GM19438 (cell line): ENCODE results near the gene SMCO2.

Experiments
- ATAC-seq: cut with Tn5 transposase; IDR thresholded peaks from one replicate; pipeline ENCODE4 v1.9.1; 2021; ENCODE audit warnings: low read depth; ENCODE audit not compliant: unreplicated experiment

Gene SMCO2

DNA sequence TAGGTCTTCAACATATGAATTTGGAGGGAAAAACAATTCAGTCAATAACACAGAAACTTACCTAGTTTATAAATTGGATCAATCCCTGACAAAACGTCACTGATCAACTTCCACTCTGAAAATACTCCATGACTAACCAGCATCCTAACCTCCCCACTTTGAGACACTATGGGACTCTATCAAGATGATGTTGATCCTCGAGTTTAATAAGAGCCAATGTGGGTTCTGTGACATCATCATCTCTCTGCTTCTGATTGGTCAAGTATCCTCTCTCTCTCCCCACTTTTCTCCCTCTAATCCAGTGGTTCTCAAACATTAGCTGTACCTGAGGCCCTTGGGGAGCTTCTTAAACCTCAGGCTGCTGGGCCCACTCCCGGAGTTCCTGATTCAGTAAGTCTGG is at the start of gene SMCO2:
Gene SMCO2, plus strand, starts transcription at position 301 of the 400 bp plus-strand sequence. CDS start 23,896 bp downstream, outside the sequence.
- ATAC-seq = no peak

DNA sequence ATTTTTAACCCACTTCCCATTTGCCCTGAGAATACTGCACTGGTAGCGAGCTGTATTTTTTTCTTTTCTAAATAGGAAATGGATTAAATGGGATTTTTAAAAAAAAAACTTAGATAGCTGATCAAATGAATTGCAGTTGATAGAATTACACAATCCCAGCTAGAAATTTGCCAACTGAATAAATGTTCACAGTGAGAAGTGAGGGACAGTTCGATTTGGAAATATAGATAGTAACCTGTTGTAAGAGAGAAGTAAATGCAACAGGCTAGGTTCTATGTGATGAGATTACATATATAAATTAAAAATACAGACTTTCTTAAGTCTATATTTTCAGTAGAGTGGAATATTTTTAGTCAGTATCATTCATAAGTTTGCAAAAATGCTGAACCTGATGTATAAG is 48.1 kb upstream of the SMCO2 start:
- ATAC-seq = no peak

DNA sequence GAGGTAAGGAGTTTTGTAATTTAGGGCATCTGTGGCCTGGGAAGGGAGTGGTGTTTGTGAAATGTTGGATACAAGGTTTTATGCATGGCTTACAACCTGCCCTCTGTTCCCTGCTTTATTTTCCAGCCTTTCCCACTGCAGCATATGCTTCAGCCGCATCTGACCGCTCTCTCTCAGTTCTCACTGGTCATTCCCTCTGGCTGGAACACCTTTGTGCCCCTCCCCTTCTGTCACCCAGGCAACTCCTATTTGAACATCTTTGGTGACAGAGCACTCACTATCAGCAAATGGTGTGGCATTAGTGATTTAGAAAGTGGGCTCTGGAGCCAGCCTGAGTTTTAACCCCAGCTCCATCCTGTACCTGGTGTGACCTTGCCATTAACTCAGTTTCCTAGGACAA is 47.5 kb upstream of the SMCO2 start:
- no peak for ATAC-seq

DNA sequence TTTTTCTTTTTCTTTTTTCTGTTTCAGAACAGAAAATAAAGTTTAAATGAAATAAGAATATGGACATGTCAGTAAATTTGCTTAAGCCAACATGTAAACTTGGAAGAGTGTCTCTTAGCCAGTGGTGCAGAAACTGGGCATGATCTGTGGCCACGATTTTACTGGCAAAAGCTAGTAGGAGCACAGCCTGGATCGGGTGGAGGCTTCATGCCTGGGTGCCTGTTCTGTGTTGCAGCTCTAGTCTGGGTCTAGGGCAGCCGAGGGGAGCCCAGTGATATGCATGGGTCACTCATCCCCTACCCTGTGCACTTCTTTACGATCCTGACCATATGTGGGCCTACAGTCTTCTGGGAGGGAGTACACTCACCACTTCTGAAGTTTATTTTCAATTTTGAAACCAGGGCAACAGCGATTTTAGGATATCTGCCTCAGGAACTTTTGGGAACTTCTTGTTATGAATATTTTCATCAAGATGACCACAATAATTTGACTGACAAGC is 45.6 kb upstream of the SMCO2 start:
- ATAC-seq = no peak

DNA sequence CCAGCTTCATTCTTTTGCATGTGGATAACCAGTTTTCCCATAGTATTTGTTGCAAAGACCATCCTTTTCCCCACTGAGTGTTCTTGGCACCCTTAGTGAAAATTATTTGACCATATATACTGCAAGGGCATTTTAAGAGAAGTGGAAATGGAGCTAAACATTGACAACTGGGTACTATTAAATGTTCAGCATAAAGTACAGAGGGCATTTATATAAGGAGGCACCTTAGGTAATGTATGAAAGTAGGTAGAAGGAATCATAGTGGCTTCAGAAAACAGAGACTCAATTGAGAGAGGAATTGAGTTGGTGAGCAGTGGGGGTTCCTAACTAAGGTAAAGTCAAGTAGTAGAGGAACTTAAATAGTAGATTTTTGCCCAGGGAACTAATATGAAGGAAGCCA is 34.5 kb upstream of the SMCO2 start:
- ATAC-seq = no peak

DNA sequence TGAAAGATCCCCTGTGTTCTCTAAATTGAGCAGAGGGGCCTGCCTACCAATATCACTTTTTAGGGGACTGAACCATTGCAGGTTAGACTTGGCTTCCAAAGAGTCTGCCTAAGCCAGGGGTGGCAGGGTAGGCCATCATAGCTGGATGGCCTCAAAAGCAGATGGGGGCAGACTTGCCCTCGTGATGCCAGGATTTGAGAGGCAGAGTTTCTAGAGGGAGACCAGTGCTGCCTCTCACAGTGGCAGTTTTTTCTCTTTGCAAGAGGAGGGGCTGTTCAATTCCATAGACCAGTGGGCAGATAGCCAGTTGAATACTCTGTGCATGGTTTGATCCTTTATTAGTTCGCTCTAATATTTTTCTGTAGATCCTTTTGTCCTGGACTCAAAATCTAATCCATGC is 23.8 kb upstream of the SMCO2 start:
- no peak for ATAC-seq

DNA sequence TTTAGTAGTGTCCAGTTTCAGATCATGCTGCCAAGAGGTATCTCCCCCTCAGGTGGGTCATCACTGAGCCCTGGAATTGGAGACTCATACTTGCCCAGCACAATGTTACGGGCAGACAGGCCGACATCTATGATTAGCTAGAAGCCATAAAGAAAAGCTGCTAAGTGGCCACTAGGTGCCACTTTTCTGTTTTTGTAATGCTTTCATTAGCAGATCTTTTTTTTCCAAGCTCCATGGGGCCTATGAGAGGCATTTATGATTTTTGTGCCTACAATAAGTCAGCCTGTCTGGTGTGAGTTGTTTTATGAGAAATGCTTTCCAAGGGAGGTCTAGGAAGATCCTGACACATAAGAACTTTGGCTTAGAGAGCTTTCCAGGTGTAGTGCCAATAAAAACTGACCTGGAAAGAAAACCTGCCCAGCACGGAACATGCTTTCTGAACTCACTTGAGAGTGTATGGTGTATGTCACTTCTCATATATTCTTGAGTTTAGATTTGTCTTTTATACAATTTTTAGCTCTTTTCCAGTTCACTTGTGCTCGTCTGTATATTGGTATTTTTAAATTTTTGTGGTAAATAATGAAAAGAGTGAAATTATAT is 21.8 kb upstream of the SMCO2 start:
- no peak for ATAC-seq

DNA sequence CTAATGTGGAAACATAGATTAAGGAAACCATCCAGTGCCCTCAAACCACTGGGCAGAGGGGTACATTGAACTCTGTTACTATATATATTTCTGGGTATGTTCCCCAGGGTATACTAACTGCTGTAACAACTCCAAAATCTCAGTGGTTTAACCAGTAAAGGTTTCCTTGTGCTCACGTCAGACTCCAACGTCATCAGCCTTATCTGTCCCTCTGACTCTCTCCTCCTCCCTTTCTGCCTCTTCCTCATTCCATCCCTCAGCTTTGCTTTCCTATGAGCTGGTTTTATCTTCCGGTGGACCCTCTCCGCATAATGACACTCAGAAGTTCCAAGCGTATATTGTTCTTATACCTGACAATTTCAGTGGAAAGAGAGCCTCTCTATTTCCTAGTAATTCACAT is 21.2 kb upstream of the SMCO2 start:
- no peak for ATAC-seq

DNA sequence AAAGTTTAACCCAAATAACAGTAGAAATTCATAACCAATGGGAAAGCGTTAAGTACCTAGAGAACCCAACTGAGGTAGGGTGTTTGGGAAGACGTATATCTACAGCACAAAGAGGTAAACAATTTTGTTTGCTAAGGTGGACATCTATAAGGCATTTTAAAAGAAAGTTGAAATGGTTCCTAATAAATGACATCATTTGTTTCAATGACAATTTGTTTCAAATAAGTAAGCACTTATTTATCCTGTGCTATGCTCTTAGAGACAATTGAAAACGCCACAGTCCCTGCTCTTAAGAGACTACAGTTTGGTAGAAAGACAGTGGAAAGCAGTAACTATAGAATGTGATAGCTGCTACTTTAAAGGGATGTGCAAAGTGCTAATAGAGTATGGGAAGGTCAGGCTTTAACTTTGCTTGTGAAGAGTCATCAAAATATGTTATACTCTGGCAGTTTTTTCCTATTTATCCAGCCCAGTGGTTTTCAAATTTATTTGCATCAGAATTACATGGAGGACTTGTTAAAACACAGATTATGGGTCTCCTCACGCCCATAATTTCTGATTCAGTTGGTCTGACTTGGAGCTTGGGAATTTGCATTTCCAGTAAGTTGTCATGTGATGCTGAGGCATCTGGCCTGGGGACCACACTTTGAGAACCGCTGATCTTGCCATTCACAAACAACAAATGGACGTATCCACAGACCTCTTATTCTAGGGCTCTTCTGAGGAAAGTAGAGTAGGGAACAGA is 19.6 kb upstream of the SMCO2 start:
- ATAC-seq = no peak

DNA sequence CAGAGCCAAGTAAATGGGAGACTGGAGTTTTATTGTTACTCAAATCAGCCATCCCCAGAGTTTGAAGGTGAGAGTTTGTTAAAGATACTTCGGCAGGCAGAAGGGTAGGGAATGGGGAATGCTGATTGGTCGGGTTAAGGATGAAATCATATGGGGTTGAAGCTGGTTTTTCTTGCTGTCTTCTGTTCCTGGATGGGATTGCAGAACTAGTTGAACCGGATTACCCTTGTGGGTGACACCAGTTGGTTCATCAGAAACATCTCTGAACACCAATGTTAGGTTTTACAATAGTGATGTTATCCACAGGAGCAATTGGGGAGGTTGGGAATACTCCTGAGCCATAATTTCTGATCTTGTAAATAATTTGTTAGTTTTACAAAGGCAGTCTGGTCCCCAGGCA is 18.7 kb upstream of the SMCO2 start:
- no peak for ATAC-seq

DNA sequence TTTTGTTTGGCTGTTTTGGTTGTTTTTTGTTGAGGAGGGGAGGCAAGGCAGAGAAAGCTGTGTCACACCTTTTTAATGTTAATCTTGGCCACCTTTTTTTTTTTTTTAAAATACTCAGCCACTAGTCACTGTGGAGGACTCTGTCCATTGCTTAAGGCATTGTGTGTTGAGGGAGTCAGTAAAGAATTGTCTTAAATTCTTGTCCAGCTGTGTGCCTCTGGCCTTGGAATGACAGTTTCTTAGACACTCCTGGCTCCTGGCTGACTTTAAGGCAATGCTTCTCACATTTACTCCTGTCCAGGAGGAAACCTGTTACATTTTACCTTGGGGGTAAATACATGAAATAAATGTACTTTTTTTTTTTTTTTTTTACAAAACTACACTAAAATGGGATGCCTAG is 18.1 kb upstream of the SMCO2 start:
- ATAC-seq = no peak

DNA sequence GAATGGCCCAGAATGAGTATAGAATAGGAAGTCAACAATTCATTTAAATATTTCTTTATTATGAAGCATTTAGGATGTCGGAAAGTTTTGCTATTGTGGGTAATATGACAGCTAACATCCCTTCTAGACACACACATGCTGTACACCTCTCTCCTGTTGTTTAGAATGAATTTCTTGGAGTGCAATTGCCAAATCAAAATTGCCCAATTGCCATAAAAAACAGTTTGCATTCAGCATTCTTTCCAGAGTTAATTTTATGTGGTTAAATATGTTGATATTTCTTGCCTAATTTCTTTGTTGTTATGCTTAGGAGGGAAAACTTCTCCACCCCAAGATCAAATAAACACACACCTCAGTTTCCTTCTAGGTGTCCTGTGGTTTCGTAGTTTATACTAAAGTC is 16.9 kb upstream of the SMCO2 start:
- ATAC-seq = no peak

DNA sequence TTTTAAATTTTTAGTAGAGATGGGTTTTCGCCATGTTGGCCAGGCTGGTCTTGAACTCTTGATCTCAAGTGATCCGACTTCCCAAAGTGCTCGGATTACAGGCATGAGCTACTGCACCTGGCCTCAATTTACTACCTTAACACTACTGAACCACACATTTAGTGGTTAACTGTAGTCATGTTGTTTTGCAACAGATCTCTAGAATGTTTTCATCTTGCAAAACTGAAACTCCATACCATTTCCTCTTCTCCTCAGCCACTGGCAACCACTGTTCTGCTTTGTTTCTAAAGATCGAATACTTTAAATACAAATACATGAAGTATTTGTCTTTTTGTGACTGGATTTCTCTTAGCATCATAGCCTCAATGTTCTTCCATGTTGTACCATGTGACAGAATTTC is 15.4 kb upstream of the SMCO2 start:
- no peak for ATAC-seq

DNA sequence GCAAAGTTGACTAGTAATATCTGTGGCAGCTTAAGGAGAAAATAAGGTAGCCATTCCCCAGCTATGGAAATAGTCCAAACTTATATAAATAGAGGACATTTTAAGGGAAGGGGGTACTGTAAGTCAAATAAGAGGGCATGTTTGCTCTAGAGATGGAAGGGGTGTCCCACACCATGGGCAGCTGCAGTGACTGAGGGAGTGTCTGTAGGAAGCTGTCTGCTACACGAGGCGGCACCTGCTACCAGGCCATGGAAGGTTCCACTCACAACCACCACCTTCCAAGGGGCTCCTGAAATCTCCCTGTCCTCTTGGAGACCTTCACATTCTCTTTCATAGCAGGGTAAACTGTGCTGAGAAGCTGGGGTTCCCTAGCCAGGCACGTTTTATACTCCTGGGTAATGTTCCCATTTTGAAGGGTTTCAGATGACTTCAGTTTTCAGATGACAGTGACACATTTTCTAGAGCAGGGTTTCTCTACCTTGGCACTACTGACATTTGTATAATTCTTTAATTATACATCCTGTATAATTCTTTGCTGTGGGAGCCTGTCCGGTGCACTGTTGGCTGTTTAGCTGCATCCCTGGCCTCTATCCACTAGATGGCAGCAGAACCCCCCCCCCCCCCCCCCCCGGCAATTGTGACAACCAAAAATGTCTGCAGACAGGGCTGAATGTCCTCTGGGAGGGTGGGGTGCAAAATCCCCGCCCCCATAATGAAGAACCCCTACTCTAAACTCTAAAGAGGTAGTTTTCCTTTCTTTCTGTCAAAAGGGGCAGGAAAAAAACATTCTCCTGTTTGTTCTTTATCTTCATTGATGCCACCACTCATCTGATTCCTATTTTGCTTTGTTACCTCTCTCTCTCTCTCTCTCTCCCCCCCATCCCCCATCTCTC is 11.6 kb upstream of the SMCO2 start:
- no peak for ATAC-seq

DNA sequence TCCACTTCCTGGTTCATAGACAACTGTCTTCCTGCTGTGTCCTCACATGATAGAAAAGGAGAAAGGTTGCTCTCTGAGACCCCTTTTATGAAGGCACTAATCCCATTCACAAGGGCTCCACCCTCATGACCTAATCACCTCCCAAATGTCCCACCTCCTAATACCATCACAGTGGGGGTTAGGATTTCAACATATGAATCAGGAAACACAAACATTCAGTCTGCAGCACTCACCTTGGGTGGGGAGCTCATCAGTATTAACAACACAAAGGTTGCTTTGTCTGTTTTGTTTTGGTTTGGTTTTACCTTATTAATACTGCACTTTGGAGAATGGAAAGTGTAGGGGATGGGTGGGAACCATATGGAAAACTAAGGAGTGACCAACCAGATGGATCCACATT is 10.5 kb upstream of the SMCO2 start:
- ATAC-seq = no peak

DNA sequence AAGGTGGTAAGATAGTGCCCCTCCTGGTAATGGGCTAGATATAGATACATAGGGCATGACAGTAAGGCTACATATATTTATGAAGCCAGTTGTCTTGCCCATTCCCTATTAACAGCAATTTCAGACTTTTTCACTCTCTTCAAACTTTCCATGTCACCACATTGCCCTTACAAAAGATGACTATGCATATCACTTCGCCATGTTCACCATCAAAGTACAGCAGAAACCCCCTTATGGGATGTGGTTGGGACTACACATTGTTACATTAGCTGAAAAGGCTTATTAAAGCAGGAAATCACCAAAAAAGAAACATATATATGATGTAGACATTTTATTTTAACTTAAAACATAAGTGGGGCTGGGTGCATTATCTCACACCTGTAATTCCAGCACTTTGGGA is 9.8 kb upstream of the SMCO2 start:
- no peak for ATAC-seq

DNA sequence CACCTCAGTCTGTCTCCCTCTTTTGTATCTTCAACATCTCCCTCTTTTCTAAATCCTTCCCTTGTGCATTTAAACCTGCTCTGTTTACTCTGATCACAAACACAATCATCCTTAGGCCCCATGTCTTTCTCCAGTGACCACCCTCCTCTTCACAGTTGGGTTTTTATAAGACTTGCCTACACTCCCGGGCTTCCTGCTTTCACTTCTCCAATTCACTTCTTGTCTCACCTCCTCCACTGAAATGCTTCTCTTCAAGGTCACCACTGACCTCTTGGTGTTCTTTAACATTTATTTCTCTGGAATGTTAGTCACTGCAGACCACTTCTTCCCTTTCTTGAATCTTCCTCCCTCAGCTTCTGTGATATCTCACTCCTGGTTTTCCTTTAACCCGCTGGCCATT is 8.7 kb upstream of the SMCO2 start:
- no peak for ATAC-seq

DNA sequence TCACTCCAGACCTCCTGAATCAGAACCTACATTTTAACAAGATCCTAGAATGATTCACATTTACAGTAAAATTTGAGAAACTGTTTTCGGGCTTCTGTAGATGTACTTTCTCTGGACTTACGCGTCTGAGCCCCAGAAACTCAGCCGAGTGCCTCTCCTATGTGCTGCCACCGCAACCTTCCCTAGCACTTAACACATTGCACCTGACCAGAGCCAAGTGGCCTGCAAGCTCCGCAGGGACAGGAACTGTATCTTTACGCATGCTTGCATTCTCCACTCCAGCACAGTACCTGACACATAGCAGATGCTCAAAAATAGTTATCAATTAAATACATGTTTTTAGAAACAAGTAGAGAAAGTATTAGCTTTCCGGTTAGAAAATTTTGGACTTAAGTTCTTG is 1.2 kb downstream of the SMCO2 start:
- ATAC-seq = no peak

DNA sequence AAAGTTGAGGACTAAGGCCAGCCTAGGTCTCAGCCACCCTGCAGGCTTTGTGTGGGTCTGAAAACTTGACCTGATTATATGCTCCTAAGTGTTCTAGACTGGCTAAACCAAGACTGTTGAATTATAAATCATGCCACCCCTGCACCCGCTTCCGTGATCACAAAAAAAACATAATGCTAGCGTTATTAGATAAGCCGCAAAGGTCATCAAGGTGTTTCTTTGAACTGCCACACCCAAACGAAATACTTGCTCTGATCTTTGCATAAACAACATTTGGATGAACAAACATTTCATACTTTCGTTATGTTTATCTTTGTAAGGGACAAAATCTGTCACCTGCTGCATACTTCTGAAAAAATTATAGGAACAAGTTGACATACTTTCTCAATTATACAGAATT is 2.5 kb downstream of the SMCO2 start:
- ATAC-seq = no peak

DNA sequence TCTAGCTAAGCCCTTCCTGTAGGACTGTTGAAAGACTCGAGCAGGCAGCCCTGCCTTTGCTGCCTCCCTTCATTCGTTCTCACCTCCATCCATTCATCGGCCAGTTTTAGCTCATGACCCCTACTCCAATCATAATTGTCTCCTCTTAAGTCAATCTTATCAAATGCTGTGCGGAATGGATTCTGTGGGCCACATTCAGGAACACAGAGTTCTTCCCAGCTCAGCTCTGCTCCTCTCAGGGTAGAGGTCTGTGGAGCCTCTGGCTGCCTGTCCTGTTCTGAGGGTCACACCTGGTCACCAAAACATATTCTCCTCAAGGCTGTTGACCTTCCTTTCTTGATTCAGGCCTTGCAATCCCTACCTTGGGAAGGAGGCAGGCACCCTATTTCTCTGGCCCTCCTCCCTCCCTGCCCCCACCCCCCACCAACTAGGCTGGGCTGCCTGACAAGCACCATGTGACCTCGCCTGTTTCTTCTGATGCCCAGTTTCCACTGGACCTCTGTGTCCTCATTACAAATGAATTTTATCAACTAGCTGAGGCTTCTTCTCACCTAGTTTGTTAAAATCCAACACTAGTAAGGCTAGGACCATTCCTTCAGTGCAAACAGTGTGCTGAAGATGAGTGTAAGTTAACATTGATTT is 3.5 kb downstream of the SMCO2 start:
- no peak for ATAC-seq
